HepG2 (cell line): Measurements from ENCODE around the gene NLRC5. TPM values are rescaled to one million over a fixed set of nuclear protein-coding genes. Genes with fewer than 3 reads are reported as not detected.
A peak's percentile ranks its signal among the peaks of the same experiment; 100 is the strongest.

ENCODE experiments used
- ATAC-seq: fragments of 200-7000 bp; cut with Tn5 transposase; 3 replicates; pipeline ENCODE4 v1.9.1; 2020; ENCODE audit warnings: mild to moderate bottlenecking, moderate library complexity
- BruUV-seq: library from RNA; stranded (reverse); fragments of 400-500 nt; replicated peaks from 2 replicates; lab custom pipeline; 2021; lab: Mats Ljungman, UMichigan
- CTCF ChIA-PET: fragments of 300-600 bp; formaldehyde crosslinking; extraction: SDS; loops from one replicate; lab custom pipeline; 2021; ENCODE audit warnings: low total read pairs, inconsistent platforms, low intra/inter-chr PET ratio; lab: Yijun Ruan, JAX
- POLR2A ChIA-PET: fragments of 350-600 bp; sonication (Branson Sonifier 250); formaldehyde crosslinking; loops from one replicate; lab custom pipeline; 2020; ENCODE audit warnings: antibody characterized with exemption, inconsistent platforms; lab: Yijun Ruan, JAX
- DNase-seq: peaks from one replicate; pipeline ENCODE4 v3.0.0-alpha.2; 2015; ENCODE audit warnings: low spot score
- FAIRE-seq: peaks from 3 replicates; lab custom pipeline; 2011; peaks lifted over from hg19 to GRCh38; lab: Jason Lieb, UNC
- H2AFZ ChIP-seq: one replicate; pipeline ENCODE4 v1.6.1; 2011; ENCODE audit warnings: low read length, inconsistent platforms
- H3K27ac ChIP-seq: fragments of 300-600 bp; 3 replicates; pipeline ENCODE4 v1.8.0; 2011; ENCODE audit warnings: mixed run types, mild to moderate bottlenecking, mixed read lengths, low read length, inconsistent platforms; ENCODE audit not compliant: insufficient read depth; ENCODE audit errors: extremely low read length
- H3K27me3 ChIP-seq, 2 experiments: fragments of 200-600 bp in 1 of 2; 2 replicates in 1 of 2; 3 replicates in 1 of 2; pipeline versions ENCODE4 v1.6.0 to v1.8.0; 2011; ENCODE audit warnings: low read length in 2 of 2, mild to moderate bottlenecking in 2 of 2, moderate library complexity in 2 of 2, inconsistent platforms in 1 of 2; ENCODE audit not compliant: insufficient read depth in 2 of 2, control insufficient read depth in 1 of 2
- H3K36me3 ChIP-seq, 2 experiments: fragments of 200-600 bp in 1 of 2; replicated peaks in 1 of 2; 2 replicates in 1 of 2; 3 replicates in 1 of 2; pipeline versions ENCODE4 v1.5.1 to v1.8.0; 2011; ENCODE audit warnings: low read length in 2 of 2, inconsistent platforms in 1 of 2; ENCODE audit not compliant: insufficient read depth in 2 of 2, control insufficient read depth in 1 of 2
- H3K4me1 ChIP-seq: 2 replicates; pipeline ENCODE4 v1.5.1; 2012; ENCODE audit warnings: low read length, inconsistent platforms; ENCODE audit not compliant: insufficient read depth
- H3K4me2 ChIP-seq: 2 replicates; pipeline ENCODE4 v1.6.0; 2011; ENCODE audit warnings: low read depth, low read length, inconsistent platforms
- H3K4me3 ChIP-seq, 3 experiments: fragments of 200-600 bp in 1 of 3; sonication (generic), shearing (Covaris generic) in 1 of 3; replicated peaks in 1 of 3; 2 replicates each; pipeline ENCODE4 v1.5.1; 2011 to 2016; ENCODE audit warnings: low read length in 3 of 3, inconsistent platforms in 2 of 3, low read depth in 2 of 3, mild to moderate bottlenecking in 2 of 3, control low read depth in 1 of 3, mixed read lengths in 1 of 3; ENCODE audit not compliant: insufficient read depth in 1 of 3
- H3K79me2 ChIP-seq: one replicate; pipeline ENCODE4 v1.6.1; 2011; ENCODE audit warnings: low read length, inconsistent platforms; ENCODE audit not compliant: insufficient read depth
- H3K9ac ChIP-seq: 2 replicates; pipeline ENCODE4 v1.6.0; 2011; ENCODE audit warnings: mild to moderate bottlenecking, low read depth, low read length, inconsistent platforms; ENCODE audit not compliant: insufficient read depth
- H3K9me3 ChIP-seq: 2 replicates; pipeline ENCODE4 v1.5.1; 2012; ENCODE audit warnings: mild to moderate bottlenecking, low read length
- H4K20me1 ChIP-seq: 2 replicates; pipeline ENCODE4 v1.6.0; 2011; ENCODE audit warnings: inconsistent platforms, mild to moderate bottlenecking, low read length, moderate library complexity; ENCODE audit not compliant: insufficient read depth
- ATF5 ChIP-seq: sonication (generic); formaldehyde crosslinking; IDR thresholded peaks from 2 replicates; pipeline ENCODE4 v1.4.0; 2020; ENCODE audit warnings: mild to moderate bottlenecking, low read depth, missing genetic modification reagents
- CBX2 ChIP-seq, 2 experiments: fragments of 200-600 bp in 1 of 2; sonication (generic); formaldehyde crosslinking in 1 of 2; IDR thresholded peaks; 2 replicates each; pipeline versions ENCODE4 v1.7.0 to v1.8.1; 2018 to 2022; ENCODE audit warnings: low read depth in 2 of 2, low read length in 1 of 2, mild to moderate bottlenecking in 1 of 2, missing genetic modification reagents in 1 of 2
- GABPA ChIP-seq, 2 experiments: IDR thresholded peaks; 2 replicates each; pipeline ENCODE4 v1.6.1; 2011 to 2016; ENCODE audit warnings: low read depth in 2 of 2, low read length in 1 of 2, missing biosample characterization in 1 of 2, missing genetic modification characterization in 1 of 2
- HNRNPL ChIP-seq: fragments of 200-400 bp; formaldehyde crosslinking; IDR thresholded peaks from 2 replicates; pipeline ENCODE4 v1.6.1; 2017; ENCODE audit warnings: mild to moderate bottlenecking, low read depth, low read length
- NPAS2 ChIP-seq: sonication (generic); formaldehyde crosslinking; IDR thresholded peaks from 2 replicates; pipeline ENCODE4 v1.8.0; 2022; ENCODE audit warnings: mild to moderate bottlenecking, missing genetic modification reagents, borderline replicate concordance
- NRL ChIP-seq: sonication (generic); formaldehyde crosslinking; IDR thresholded peaks from 2 replicates; pipeline ENCODE4 v1.5.0; 2020; ENCODE audit warnings: missing genetic modification reagents, mild to moderate bottlenecking, moderate library complexity, borderline replicate concordance
- PHF8 ChIP-seq: sonication (generic); formaldehyde crosslinking; IDR thresholded peaks from 2 replicates; pipeline ENCODE4 v1.5.0; 2020; ENCODE audit warnings: missing genetic modification reagents
- TCF12 ChIP-seq, 2 experiments: fragments of 450-650 bp in 1 of 2; sonication (generic) in 1 of 2; formaldehyde crosslinking in 1 of 2; IDR thresholded peaks; 2 replicates each; pipeline versions ENCODE4 v1.6.1 to v1.8.0; 2017 to 2022; ENCODE audit warnings: antibody characterized with exemption in 1 of 2, mild to moderate bottlenecking in 1 of 2, missing genetic modification reagents in 1 of 2, moderate library complexity in 1 of 2
- ZBED4 ChIP-seq: sonication (generic); formaldehyde crosslinking; IDR thresholded peaks from 2 replicates; pipeline ENCODE4 v1.4.0; 2020; ENCODE audit warnings: missing genetic modification reagents, borderline replicate concordance
- ZNF180 ChIP-seq: sonication (generic); formaldehyde crosslinking; IDR thresholded peaks from 2 replicates; pipeline ENCODE4 v1.4.0; 2020; ENCODE audit warnings: low read depth, missing genetic modification reagents, borderline replicate concordance
- ZNF253 ChIP-seq: sonication (generic); formaldehyde crosslinking; IDR thresholded peaks from 2 replicates; pipeline ENCODE4 v1.8.0; 2022; ENCODE audit warnings: mild to moderate bottlenecking, missing genetic modification reagents, borderline replicate concordance
- ZNF276 ChIP-seq: sonication (generic); formaldehyde crosslinking; IDR thresholded peaks from 2 replicates; pipeline ENCODE4 v1.4.0; 2020; ENCODE audit warnings: mild to moderate bottlenecking, low read depth, missing genetic modification reagents
- ZNF431 ChIP-seq: sonication (generic); formaldehyde crosslinking; IDR thresholded peaks from 2 replicates; pipeline ENCODE4 v1.9.0; 2022; ENCODE audit warnings: missing genetic modification reagents, low read depth, mild to moderate bottlenecking, borderline replicate concordance
- ZNF510 ChIP-seq: sonication (generic); formaldehyde crosslinking; IDR thresholded peaks from 2 replicates; pipeline ENCODE4 v1.4.0; 2020; ENCODE audit warnings: low read depth, mild to moderate bottlenecking, missing genetic modification reagents
- ZNF674 ChIP-seq: sonication (generic); formaldehyde crosslinking; IDR thresholded peaks from 2 replicates; pipeline ENCODE4 v1.5.0; 2020; ENCODE audit warnings: low read depth, mild to moderate bottlenecking, missing genetic modification reagents
- WGBS: methylation state at CpG from one replicate; pipeline ENCODE4 v1.1.6; 2017; ENCODE audit warnings: low lambda C conversion rate; 5-methylcytosine and 5-hydroxymethylcytosine counted together
- in situ Hi-C: cut with HindIII; loops from 2 replicates; pipeline ENCODE4 v1.10.0; 2017; ENCODE audit warnings: low pct_unique_long_range_greater_than_20kb; ENCODE audit not compliant: extremely low pct_ligation_motif_present
- intact Hi-C: fragments of 100-400 bp; cut with micrococcal nuclease; formaldehyde crosslinking; loops from one replicate; pipeline ENCODE4 v1.10.0; 2022; ENCODE audit not compliant: unreplicated experiment
- polyA plus RNA-seq, 8 experiments: library from polyadenylated mRNA; depleted of rRNA in 3 of 8; stranded (reverse) in 7 of 8; unstranded in 1 of 8; fragments of >200 nt; fragmentation: Illumina TruSeq in 4 of 8; extraction: Trizol in 4 of 8; gene quantifications; 2 replicates each; pipeline versions ENCODE4 v1.2.1 to v1.2.3, GENCODE V29; 2011 to 2016; ENCODE audit warnings: low read depth in 4 of 8, missing spikeins in 1 of 8, mixed read lengths in 1 of 8; ENCODE audit not compliant: insufficient read depth in 1 of 8
- total RNA-seq, 5 experiments: library from RNA; depleted of rRNA; stranded (reverse); fragments of >200 nt; fragmentation: Illumina TruSeq; extraction: Trizol; gene quantifications; 2 replicates each; pipeline ENCODE4 v1.2.3, GENCODE V29; 2016; ENCODE audit warnings: low read depth in 1 of 5

The NLRC5 gene
- total and polyA plus RNA-seq, 2 of the 13 experiments (the other 11 are each of a cell fraction or from before 2014, with no cell fraction given), result 6.3 to 12.7 TPM

- no peak for TF ChIP-seq ZBED4
- TF ChIP-seq PHF8, result no peak
- no peak for TF ChIP-seq NPAS2 (CRISPR knock-in tag)
- no peak for TF ChIP-seq CBX2 (IDR thresholded peaks at IDR 0.05; ENCODE audit: low read depth, low read length)
- no peak for TF ChIP-seq CBX2 (CRISPR knock-in tag; IDR thresholded peaks at IDR 0.05; ENCODE audit: low read depth)
Measured at GRCh38 chr16:56961386-56961785, 28.0 kb upstream of the NLRC5 start (continued).

GRCh38 chr16:56961851-56962281, 27.5 kb upstream of the NLRC5 start, which contains the start of gene CETP:
Gene CETP, plus strand, starts transcription at chr16:56961950. Its CDS starts 30 bp downstream, at chr16:56961980.
- Histone ChIP-seq H3K4me2 (peak within 1 kb of the TSS; percentile 41), H3K79me2 (no peaks in the 10 kb centered on the region), H3K9ac (no peak within 1 kb of the TSS), H3K4me1 (peaks cover 62% of the 10 kb centered on the region), H3K4me3 (peak within 1 kb of the TSS in 1 of 3 experiments; percentile 12; a peak in 1 of 6 replicates), H3K27me3 (peaks cover 6 to 22% of the 10 kb centered on the region in 2 experiments; a peak in 4 of 5 replicates), H3K9me3 (no peaks in the 10 kb centered on the region), H3K36me3 (no peaks in the 10 kb centered on the region), H2AFZ (no peak within 1 kb of the TSS), H3K27ac (no peak within 1 kb of the TSS), H4K20me1 (no peaks in the 10 kb centered on the region)
- ChIA-PET POLR2A (interaction anchor here (1.0 to 1.5 kb wide), 2 partner anchors 17 to 411 kb away, joined by 3 read pairs; partner anchors contain the start of gene CX3CL1), CTCF (no interaction called here)
- WGBS, result 29% methylated on average over 12 of the region's 12 CpGs
- DNase-seq (no peak), ATAC-seq (peak; percentile 10), FAIRE-seq (no peak)
- BruUV-seq, result no TSS peak
- in situ Hi-C loops, result no loop called here
- intact Hi-C loops, result no loop called here
- no peak for TF ChIP-seq TCF12 (IDR thresholded peaks at IDR 0.05)
- no peak for TF ChIP-seq TCF12 (CRISPR knock-in tag; IDR thresholded peaks at IDR 0.05)
- TF ChIP-seq GABPA (IDR thresholded peaks at IDR 0.05; ENCODE audit: low read depth, low read length), result no peak
- no peak for TF ChIP-seq GABPA (CRISPR knock-in tag; IDR thresholded peaks at IDR 0.05; ENCODE audit: low read depth)
- no peak for TF ChIP-seq ZNF180 (CRISPR knock-in tag)
- no peak for TF ChIP-seq ATF5 (CRISPR knock-in tag)
- TF ChIP-seq NRL (CRISPR knock-in tag), result peak; percentile 63; the same call in 1 of the 2 replicates
- TF ChIP-seq ZNF510 (CRISPR knock-in tag), result no peak
- no peak for TF ChIP-seq ZNF276
- no peak for TF ChIP-seq ZNF674
- TF ChIP-seq HNRNPL, result 0 out of 2 replicates have a peak, but pooled peaks have one; percentile 33
- no peak for TF ChIP-seq ZNF253
- no peak for TF ChIP-seq ZNF431
